Suppressor macrophage treated with lipopolysaccharide for 1 hour (primary cell): ENCODE results near the gene RAB9A.
"Not testable (repeated sequence)": the region's sequence is repeated elsewhere in the genome, so short reads cannot be mapped to it uniquely, and the experiment has no call there.

ENCODE experiments used
- DNase-seq, 3 donors: peaks; one replicate each; pipeline ENCODE4 v3.0.0-alpha.2; 2020 to 2022

The RAB9A gene

GRCh38 chrX:13670197-13670596 is 18.7 kb upstream of the RAB9A start:
- no peak for DNase-seq

GRCh38 chrX:13673016-13673415 is 15.9 kb upstream of the RAB9A start:
- DNase-seq: no peak

GRCh38 chrX:13676885-13677284 is 12.0 kb upstream of the RAB9A start:
- no peak for DNase-seq

DNA sequence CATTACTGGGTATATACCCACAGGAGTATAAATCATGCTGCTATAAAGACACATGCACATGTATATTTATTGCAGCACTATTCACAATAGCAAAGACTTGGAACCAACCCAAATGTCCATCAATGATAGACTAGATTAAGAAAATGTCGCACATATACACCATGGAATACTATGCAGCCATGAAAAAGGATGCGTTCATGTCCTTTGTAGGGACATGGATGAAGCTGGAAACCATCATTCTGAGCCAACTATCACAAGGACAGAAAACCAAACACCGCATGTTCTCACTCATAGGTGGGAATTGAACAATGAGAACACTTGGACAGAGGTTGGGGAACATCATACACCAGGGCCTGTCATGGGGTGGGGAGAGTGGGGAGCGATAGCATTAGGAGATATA is 9.2 kb upstream of the RAB9A start:
- not testable (repeated sequence) for DNase-seq

- no peak for DNase-seq
Observed at GRCh38 chrX:13681595-13681994, 7.3 kb upstream of the RAB9A start.

DNA sequence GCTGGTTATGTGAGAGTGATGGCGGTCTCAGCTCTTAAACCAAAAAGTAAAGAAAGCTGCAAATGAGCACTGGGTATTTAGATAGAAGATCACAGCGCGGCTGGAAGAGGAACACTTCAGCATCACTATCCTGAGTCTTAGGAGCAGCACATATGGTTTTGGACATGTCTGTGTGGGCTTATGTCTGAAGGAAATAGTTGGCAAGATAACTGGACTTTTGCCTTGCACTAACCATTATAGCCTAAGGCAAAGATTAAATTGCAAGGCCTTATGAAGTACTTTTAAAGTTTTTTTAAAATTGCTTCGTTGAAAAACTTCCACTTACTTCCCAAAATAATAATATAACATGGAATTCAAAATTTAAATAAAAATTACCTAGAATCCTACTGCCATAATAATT is 4.6 kb upstream of the RAB9A start:
- DNase-seq: no peak

GRCh38 chrX:13685126-13685763 is 3.7 kb upstream of the RAB9A start:
- no peak for DNase-seq

DNA sequence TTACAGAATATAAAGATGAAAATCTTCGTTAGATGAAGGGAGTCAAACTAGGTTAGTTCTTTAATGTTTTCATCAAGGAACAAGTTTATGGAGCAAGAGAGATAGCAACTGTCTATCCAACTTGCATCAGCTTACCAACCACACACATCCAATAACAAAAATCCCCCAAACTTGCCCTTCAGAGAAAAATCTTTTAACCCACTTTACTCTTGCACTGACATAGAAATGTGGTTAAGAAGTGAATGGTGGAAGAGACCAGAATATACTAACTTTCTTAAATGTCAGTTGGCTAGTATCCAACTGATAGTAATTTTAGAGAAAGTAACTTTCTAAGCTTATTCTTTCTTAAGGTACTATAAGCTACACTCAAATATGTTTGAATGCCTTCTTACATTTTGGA is 1.7 kb upstream of the RAB9A start:
- DNase-seq: peak in 1 of 3 donors; percentile 26

- no peak for DNase-seq
Observed at GRCh38 chrX:13688384-13688957, 457 bp upstream of the RAB9A start.

- peak; percentile 37 to 72 (median 67) for DNase-seq
Observed at GRCh38 chrX:13689741-13690211, 848 bp downstream of the RAB9A start.

DNA sequence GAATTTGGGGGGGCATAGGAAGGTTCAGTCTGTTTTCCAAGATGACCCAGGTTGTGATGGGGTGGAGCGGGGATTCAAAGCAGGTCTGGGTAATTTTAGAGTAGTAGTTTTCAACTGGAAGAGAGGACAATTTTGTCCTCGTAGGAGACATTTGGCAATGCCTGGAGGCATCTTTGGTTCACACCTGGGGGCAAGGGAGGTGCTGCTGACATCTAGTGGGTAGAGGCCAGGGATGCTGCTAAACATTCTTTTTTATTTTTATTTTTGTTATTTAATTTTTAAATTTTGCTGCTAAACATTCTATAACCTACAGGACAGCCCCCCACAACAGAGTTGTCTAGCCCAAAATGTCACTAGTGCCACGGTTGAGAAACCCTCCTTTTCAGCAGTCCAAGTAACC is 1.9 kb downstream of the RAB9A start:
- no peak for DNase-seq

- no peak for DNase-seq
Observed at GRCh38 chrX:13691841-13692371, 3.0 kb downstream of the RAB9A start.

- no peak for DNase-seq
Observed at GRCh38 chrX:13692771-13693231, 3.9 kb downstream of the RAB9A start.

- DNase-seq: peak; percentile 26 to 44 (median 26)
Observed at GRCh38 chrX:13693341-13693961, 4.5 kb downstream of the RAB9A start.

DNA sequence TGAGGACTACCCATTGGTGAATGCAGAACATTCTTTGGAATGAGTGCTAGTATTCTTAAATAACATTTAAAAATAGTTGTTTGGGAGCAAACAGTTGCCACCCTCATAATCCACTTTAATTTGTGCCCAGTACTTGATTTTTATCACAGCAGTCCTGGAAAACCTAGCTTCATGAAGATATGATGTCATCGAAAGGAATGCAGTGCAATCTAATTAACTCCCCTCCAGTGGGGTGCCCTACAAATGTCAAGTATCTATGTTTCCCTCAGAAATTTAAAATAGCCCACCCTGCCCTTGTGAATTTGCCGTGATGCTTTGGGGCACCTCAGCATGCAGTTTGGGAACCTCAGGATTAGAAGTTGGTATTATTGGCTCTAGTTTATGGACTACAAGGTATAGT is 5.4 kb downstream of the RAB9A start:
- DNase-seq: no peak

GRCh38 chrX:13694983-13695382 is 6.1 kb downstream of the RAB9A start:
- no peak for DNase-seq

GRCh38 chrX:13695601-13696115 is 6.7 kb downstream of the RAB9A start:
- no peak for DNase-seq

GRCh38 chrX:13697455-13697854 is 8.5 kb downstream of the RAB9A start:
- DNase-seq: peak; percentile 16 to 69 (median 66)

DNA sequence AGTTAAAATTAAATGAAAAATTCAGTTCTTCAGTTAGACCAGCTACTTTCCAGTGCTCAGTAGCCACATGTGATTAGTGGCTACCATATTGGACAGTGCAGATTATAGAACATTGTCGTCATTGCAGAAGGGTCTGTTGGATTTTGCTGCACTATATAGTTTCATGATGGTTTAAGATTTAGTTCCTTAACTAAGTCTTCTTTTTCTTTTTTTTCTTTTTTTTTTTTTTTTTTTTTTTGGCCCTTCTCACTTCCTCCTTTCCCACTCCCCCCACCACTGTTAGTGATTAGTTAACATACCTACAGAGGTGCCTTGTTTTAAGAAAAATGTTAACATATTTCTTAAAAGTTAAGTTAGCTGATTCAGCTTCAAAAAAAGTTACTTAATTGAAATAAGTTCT is 9.0 kb downstream of the RAB9A start:
- no peak for DNase-seq

DNA sequence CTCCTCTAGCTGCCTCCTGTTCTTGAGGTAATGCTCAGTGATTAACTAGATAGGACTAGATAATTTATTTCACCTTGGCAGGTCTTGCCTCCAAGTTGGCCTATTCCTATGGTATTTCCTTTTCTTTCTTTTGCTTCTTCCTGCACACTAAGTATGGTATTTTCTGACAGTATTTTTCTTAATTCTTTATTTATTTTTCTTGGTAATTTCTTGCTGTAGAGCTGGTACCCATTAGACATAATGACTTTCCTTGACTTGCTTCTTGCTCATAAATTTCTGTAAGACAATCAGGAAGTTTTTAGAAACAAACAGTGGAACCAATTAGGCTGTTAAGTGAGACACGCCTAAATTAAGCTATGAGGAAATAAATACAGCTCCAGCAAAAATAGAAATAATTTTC is 9.5 kb downstream of the RAB9A start:
- no peak for DNase-seq

- DNase-seq: peak; percentile 48 to 54 (median 50)
Observed at GRCh38 chrX:13699183-13699826, 10.4 kb downstream of the RAB9A start.

DNA sequence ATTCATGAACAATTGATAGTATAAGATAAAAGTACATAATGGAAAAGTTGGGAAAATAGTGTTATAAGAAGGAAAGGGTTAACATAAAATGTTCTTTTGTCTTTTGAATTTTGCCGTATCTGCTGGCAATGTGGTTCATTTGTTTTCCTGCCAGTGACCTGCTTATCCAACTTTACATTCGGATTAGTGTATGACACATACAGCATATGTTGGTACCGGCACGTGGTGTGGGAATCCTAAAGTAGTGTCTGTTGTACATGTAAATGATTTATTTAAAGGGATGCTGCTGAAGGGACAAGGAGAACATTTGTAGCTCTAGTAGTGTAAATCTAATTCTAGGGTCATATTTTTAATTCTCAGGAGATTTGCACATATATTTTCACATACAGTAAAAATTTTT is 11.5 kb downstream of the RAB9A start:
- DNase-seq: no peak

DNA sequence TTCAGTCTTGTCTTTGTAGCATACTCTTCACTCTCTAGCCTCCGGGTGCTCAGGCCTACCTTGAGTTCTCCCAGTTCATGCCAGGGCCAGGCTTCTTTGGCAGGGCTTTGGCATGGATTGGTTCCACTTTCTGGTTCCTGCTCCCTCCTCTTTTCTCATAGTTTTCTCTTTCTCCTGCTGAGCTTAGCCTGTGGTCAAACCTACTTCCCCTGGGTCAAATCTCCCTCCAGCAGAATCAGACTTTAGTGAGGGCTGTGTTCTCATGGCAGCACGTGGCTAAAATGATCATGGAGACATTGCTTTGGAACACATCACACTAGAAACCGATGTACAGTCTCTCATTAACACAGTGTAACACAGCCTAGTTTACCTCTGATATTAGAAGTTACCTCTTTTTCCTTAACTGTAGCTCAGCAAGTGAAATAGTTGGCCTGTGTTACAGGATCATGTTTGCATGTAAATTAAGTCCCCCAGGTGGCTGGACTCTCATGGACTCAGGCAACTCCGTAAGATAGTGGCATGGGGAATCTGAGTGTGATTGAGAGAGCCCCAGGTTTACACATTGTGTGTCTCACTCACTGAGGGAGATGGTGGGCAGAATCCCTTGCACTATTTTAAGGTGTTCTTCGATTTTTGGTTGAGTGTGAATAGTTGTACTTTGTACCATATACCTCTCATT is 13.3 kb downstream of the RAB9A start:
- DNase-seq: peak; percentile 23 to 38 (median 28)
